Measurements from ENCODE around the gene S1PR5. TPM values are rescaled to one million over a fixed set of nuclear protein-coding genes. Genes with fewer than 3 reads are reported as not detected.

S1PR5 gene
- total RNA-seq, 1 donor from 2014 or later: 6.7 TPM

GRCh38 chr19:10562609-10563008 lies 45.4 kb upstream of the S1PR5 start:
- Mint-ChIP-seq H3K27ac (ENCODE audit: unreplicated experiment) (no peak overlapping the region), H3K4me3 (ENCODE audit: unreplicated experiment) (no peak overlapping the region), H3K9me3 (ENCODE audit: low read depth) (no peaks in the 10 kb centered on the region), H3K27me3 (ENCODE audit: low read depth) (no peaks in the 10 kb centered on the region), H3K4me1 (ENCODE audit: low read depth) (peaks cover 25% of the 10 kb centered on the region), H3K36me3 (ENCODE audit: low read depth) (peaks cover 5% of the 10 kb centered on the region)
- DNase-seq (ENCODE audit: low spot score): no peak
- TF ChIP-seq CTCF (IDR thresholded peaks at IDR 0.05): no peak

- no peaks in the 10 kb centered on the region for H3K9me3 Mint-ChIP-seq (ENCODE audit: low read depth)
- no peak for DNase-seq (ENCODE audit: low spot score)
- H3K36me3 Mint-ChIP-seq (ENCODE audit: low read depth): peaks cover 5% of the 10 kb centered on the region
Observed at GRCh38 chr19:10560154-10560553, 42.9 kb upstream of the S1PR5 start.

GRCh38 chr19:10557603-10558197 lies 40.5 kb upstream of the S1PR5 start:
- Mint-ChIP-seq H3K9me3 (ENCODE audit: low read depth) (no peaks in the 10 kb centered on the region), H3K27ac (ENCODE audit: unreplicated experiment) (no peak overlapping the region), H3K4me3 (ENCODE audit: unreplicated experiment) (no peak overlapping the region), H3K27me3 (ENCODE audit: low read depth) (no peaks in the 10 kb centered on the region), H3K4me1 (ENCODE audit: low read depth) (no peaks in the 10 kb centered on the region), H3K36me3 (ENCODE audit: low read depth) (peaks cover 10% of the 10 kb centered on the region)
- TF ChIP-seq CTCF (IDR thresholded peaks at IDR 0.05): no peak
- DNase-seq (ENCODE audit: low spot score): peak; percentile 93

More at GRCh38 chr19:10560154-10560553, 42.9 kb upstream of the S1PR5 start:
- H3K4me1 Mint-ChIP-seq (ENCODE audit: low read depth): peaks cover 8% of the 10 kb centered on the region
- no peak for TF ChIP-seq CTCF (IDR thresholded peaks at IDR 0.05)
- no peak overlapping the region for H3K4me3 Mint-ChIP-seq (ENCODE audit: unreplicated experiment)
- H3K27ac Mint-ChIP-seq (ENCODE audit: unreplicated experiment): no peak overlapping the region
- H3K27me3 Mint-ChIP-seq (ENCODE audit: low read depth): no peaks in the 10 kb centered on the region

GRCh38 chr19:10555610-10555973 lies 38.3 kb upstream of the S1PR5 start:
- peaks cover 17% of the 10 kb centered on the region for H3K36me3 Mint-ChIP-seq (ENCODE audit: low read depth)
- no peak for DNase-seq (ENCODE audit: low spot score)
- no peaks in the 10 kb centered on the region for H3K4me1 Mint-ChIP-seq (ENCODE audit: low read depth)
- H3K4me3 Mint-ChIP-seq (ENCODE audit: unreplicated experiment): no peak overlapping the region
- no peaks in the 10 kb centered on the region for H3K27me3 Mint-ChIP-seq (ENCODE audit: low read depth)
- H3K9me3 Mint-ChIP-seq (ENCODE audit: low read depth): no peaks in the 10 kb centered on the region
- no peak for TF ChIP-seq CTCF (IDR thresholded peaks at IDR 0.05)
- H3K27ac Mint-ChIP-seq (ENCODE audit: unreplicated experiment): peak overlapping the region; percentile 54

- TF ChIP-seq CTCF (IDR thresholded peaks at IDR 0.05): peak; percentile 14
- H3K27me3 Mint-ChIP-seq (ENCODE audit: low read depth): no peaks in the 10 kb centered on the region
- H3K27ac Mint-ChIP-seq (ENCODE audit: unreplicated experiment): no peak overlapping the region
- no peak overlapping the region for H3K4me3 Mint-ChIP-seq (ENCODE audit: unreplicated experiment)
- no peaks in the 10 kb centered on the region for H3K4me1 Mint-ChIP-seq (ENCODE audit: low read depth)
- no peaks in the 10 kb centered on the region for H3K9me3 Mint-ChIP-seq (ENCODE audit: low read depth)
- peaks cover 21% of the 10 kb centered on the region for H3K36me3 Mint-ChIP-seq (ENCODE audit: low read depth)
- DNase-seq (ENCODE audit: low spot score): no peak
Observed at GRCh38 chr19:10554760-10555609, 37.7 kb upstream of the S1PR5 start.
